22Rv1 (cell line): ENCODE measurements around the gene MAN1B1.

ENCODE experiments used
- ZFX ChIP-seq: fragments of 450-650 bp; IDR thresholded peaks from 2 replicates; pipeline ENCODE4 v1.6.1; 2017; ENCODE audit warnings: antibody characterized with exemption, borderline replicate concordance
- TF ChIP-seq, protein P1 (sequence below): fragments of 450-650 bp; IDR thresholded peaks from 2 replicates; pipeline ENCODE4 v1.5.1; 2017; ENCODE audit warnings: mild to moderate bottlenecking

- TF ChIP-seq, protein P1, sequence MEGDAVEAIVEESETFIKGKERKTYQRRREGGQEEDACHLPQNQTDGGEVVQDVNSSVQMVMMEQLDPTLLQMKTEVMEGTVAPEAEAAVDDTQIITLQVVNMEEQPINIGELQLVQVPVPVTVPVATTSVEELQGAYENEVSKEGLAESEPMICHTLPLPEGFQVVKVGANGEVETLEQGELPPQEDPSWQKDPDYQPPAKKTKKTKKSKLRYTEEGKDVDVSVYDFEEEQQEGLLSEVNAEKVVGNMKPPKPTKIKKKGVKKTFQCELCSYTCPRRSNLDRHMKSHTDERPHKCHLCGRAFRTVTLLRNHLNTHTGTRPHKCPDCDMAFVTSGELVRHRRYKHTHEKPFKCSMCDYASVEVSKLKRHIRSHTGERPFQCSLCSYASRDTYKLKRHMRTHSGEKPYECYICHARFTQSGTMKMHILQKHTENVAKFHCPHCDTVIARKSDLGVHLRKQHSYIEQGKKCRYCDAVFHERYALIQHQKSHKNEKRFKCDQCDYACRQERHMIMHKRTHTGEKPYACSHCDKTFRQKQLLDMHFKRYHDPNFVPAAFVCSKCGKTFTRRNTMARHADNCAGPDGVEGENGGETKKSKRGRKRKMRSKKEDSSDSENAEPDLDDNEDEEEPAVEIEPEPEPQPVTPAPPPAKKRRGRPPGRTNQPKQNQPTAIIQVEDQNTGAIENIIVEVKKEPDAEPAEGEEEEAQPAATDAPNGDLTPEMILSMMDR, result no peak
- TF ChIP-seq ZFX, result no peak
Observed at GRCh38 chr9:137145731-137146526, 59.1 kb downstream of the MAN1B1 start.
